ENCODE data around the gene HDAC10.

HDAC10 gene

DNA sequence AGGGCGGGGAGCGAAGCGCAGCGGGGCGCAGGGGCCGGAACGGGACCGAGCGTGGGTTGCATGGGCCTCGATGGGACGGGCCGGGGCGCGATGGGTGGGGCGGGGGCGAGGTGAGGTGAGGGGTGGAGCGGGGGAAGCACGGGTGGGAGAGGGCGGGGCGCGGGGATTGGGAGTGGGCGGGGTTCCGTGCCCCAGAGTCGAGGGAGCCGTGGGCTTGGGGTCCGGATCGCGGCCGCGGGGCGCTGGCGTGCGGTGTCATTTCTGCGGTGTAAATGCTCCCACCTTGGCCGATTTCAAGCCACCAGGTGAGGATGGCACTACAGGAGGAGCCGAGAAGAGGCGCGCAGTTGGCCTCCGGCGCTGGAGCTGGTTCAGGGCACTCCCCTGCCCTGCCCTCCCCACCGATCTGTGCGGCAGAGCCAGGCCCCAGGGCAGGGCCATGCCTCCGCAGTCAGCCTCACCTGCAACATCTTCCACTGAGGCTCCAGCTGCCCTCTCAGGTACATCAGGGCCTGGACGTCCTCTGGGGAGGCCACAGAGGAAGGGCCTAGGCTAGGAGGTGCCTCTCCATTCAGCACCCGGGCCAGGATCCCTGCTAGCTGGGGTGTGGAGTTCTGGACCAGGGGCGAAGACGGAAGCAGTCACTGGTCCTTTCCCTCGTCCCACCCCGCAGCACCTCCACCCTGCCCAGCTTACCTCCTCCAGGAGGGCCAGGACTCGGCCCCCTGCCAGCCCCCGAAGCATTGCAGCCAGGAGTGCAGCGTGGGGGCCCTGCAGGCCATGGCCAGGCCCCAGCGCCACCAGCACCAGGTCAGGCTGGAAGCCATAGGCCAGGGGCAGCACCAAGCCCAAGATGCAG, 5.6 kb downstream of the HDAC10 start:
- Histone ChIP-seq H3K27ac (peak overlapping the region; percentile 79), H3K4me3 (ENCODE audit: low read depth, low read length) (peak overlapping the region; percentile 97), H3K36me3 (ENCODE audit: control insufficient read depth, insufficient read depth, low read length) (no peaks in the 10 kb centered on the region), H3K27me3 (ENCODE audit: control insufficient read depth, insufficient read depth, low read length) (no peaks in the 10 kb centered on the region), H3K9me3 (ENCODE audit: control insufficient read depth, low read length) (no peaks in the 10 kb centered on the region), H3K4me1 (peaks cover 2% of the 10 kb centered on the region), H3K9ac (no peak overlapping the region), H3K79me2 (peaks cover 16% of the 10 kb centered on the region), H2AFZ (peak overlapping the region; percentile 89), H3K4me2 (ENCODE audit: low read length) (peak overlapping the region; percentile 95)
- TF ChIP-seq, protein P1, sequence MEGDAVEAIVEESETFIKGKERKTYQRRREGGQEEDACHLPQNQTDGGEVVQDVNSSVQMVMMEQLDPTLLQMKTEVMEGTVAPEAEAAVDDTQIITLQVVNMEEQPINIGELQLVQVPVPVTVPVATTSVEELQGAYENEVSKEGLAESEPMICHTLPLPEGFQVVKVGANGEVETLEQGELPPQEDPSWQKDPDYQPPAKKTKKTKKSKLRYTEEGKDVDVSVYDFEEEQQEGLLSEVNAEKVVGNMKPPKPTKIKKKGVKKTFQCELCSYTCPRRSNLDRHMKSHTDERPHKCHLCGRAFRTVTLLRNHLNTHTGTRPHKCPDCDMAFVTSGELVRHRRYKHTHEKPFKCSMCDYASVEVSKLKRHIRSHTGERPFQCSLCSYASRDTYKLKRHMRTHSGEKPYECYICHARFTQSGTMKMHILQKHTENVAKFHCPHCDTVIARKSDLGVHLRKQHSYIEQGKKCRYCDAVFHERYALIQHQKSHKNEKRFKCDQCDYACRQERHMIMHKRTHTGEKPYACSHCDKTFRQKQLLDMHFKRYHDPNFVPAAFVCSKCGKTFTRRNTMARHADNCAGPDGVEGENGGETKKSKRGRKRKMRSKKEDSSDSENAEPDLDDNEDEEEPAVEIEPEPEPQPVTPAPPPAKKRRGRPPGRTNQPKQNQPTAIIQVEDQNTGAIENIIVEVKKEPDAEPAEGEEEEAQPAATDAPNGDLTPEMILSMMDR (IDR thresholded peaks at IDR 0.05) = no peak

DNA sequence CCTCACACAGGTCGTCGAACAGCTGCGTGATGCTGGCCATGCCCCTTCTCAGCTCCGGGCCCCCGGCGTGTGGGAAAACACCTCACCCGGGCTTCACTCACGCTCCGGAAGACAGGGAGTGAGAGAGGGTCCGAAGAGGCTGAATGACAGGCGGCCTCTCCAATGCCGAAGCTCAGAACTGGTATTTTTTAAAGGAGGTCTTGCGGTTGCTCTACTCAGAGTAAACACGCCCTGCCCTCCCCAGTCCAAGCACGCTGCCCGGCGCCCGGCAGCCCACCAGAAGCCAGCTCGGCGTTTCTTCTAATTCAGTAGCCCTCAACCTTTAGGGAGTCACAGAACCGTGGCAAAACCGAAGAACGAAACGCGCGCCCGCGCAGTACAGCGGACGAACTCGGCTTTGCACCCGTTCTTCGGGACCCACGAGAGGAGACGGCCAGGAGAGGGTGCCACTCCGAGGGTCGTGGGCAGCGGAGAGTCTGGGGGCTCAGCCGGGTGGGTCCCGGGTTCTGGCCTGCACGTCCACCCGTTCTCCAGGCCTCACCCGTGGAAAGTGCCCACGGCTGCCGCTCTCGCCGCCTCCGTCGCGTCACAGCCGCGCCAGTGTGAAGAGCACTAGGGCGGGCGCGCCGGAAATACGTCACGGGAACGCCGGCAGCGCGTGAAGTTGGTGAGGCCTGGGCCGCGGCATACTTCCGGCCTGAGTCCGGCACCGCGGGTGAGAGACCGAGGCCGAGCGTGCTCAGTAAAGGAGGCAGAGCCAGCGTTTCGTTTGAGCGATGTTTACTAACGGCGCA, 6.4 kb downstream of the HDAC10 start, which contains the start of gene TUBGCP6:
TUBGCP6 (minus strand) TSS at position 604 of the 794 bp plus-strand sequence; CDS start at position 40, 564 bp downstream.
- Histone ChIP-seq H2AFZ (peak within 1 kb of the TSS; percentile 89), H3K9me3 (ENCODE audit: control insufficient read depth, low read length) (no peaks in the 10 kb centered on the region), H3K27ac (peak within 1 kb of the TSS; percentile 79), H3K36me3 (ENCODE audit: control insufficient read depth, insufficient read depth, low read length) (no peaks in the 10 kb centered on the region), H3K4me1 (peaks cover 2% of the 10 kb centered on the region), H3K9ac (peak within 1 kb of the TSS; percentile 43), H3K4me2 (ENCODE audit: low read length) (peak within 1 kb of the TSS; percentile 95), H3K79me2 (peaks cover 19% of the 10 kb centered on the region), H3K27me3 (ENCODE audit: control insufficient read depth, insufficient read depth, low read length) (no peaks in the 10 kb centered on the region), H3K4me3 (ENCODE audit: low read depth, low read length) (peak within 1 kb of the TSS; percentile 97)
- TF ChIP-seq, protein P1 (IDR thresholded peaks at IDR 0.05) = no peak

DNA sequence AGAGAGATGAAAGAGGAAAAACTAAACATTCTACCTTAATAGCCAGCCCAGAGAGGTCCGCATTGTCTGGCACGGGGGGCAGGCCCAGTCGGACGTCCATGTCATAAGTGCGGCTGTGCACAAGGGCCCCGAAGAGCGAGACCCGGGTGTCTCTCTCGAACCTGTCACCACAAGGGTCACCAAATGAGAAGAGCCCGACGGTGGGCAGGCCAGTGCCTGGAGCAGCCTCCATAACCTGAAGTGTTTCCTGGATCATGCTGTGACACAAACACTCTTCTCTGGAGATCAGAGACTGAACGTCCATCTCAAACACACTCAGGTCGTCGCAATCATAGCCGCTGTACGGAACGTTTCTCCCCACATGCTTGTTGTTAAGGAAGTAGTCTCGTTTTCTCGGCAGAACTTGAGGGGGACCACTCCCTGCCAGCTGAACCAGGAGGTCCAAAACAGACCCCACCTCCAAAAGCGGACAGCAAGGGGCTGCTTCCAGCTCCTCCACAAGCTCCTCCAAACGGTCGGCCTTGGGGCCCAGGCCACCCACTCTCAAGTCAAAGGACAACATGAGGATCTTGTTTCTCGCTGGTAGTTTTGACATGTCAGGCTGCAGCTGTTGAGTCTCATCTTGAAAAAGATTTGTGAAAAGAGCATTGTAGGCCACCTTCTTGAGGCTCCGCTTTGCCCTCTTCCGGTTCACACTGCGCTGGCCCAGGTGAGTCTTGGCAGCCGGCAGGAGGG, 7.2 kb downstream of the HDAC10 start:
- no peak overlapping the region for H3K27ac ChIP-seq
- H3K4me1 ChIP-seq = peaks cover 2% of the 10 kb centered on the region
- peak overlapping the region; percentile 95 for H3K4me2 ChIP-seq (ENCODE audit: low read length)
- TF ChIP-seq, protein P1 (IDR thresholded peaks at IDR 0.05) = no peak
- peak overlapping the region; percentile 97 for H3K4me3 ChIP-seq (ENCODE audit: low read depth, low read length)
- H3K79me2 ChIP-seq = peaks cover 24% of the 10 kb centered on the region
- no peaks in the 10 kb centered on the region for H3K27me3 ChIP-seq (ENCODE audit: control insufficient read depth, insufficient read depth, low read length)
- H3K9me3 ChIP-seq (ENCODE audit: control insufficient read depth, low read length) = no peaks in the 10 kb centered on the region
- no peaks in the 10 kb centered on the region for H3K36me3 ChIP-seq (ENCODE audit: control insufficient read depth, insufficient read depth, low read length)
- H3K9ac ChIP-seq = peak overlapping the region; percentile 28
- H2AFZ ChIP-seq = peak overlapping the region; percentile 89

DNA sequence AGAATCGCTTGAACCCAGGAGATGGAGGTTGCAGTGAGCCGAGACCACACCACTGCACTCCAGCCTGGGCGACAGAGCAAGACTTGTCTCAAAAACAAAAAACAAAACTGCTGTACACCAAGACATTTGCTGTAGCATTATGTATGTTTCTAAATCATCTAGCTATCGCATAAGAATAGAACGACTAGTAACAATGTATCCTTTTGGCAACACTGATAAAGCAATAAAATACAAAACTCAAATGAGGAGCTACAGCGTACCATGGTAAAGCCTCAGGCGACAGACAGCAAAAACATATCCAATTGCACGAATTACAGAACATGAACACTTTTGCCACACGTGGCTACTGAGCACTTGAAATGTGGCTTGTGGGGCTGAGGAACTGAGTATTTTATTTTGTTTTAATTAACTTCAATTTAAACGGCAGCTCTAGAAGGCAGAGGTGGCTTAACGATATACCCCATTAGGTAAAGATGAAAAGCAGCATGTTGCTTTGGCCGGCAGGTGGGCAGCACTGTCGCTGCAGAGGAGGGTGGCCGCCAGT, 8.6 kb downstream of the HDAC10 start:
- no peak overlapping the region for H3K4me3 ChIP-seq (ENCODE audit: low read depth, low read length)
- peaks cover 2% of the 10 kb centered on the region for H3K4me1 ChIP-seq
- no peaks in the 10 kb centered on the region for H3K27me3 ChIP-seq (ENCODE audit: control insufficient read depth, insufficient read depth, low read length)
- H3K27ac ChIP-seq = no peak overlapping the region
- H3K36me3 ChIP-seq (ENCODE audit: control insufficient read depth, insufficient read depth, low read length) = no peaks in the 10 kb centered on the region
- H3K4me2 ChIP-seq (ENCODE audit: low read length) = no peak overlapping the region
- H2AFZ ChIP-seq = no peak overlapping the region
- H3K79me2 ChIP-seq = peaks cover 27% of the 10 kb centered on the region
- H3K9me3 ChIP-seq (ENCODE audit: control insufficient read depth, low read length) = no peaks in the 10 kb centered on the region
- no peak overlapping the region for H3K9ac ChIP-seq
- TF ChIP-seq, protein P1 (IDR thresholded peaks at IDR 0.05) = no peak
